Ectodermal cell (in vitro differentiated cells): ENCODE measurements around the gene SFT2D3. TPM values are rescaled to one million over a fixed set of nuclear protein-coding genes. Genes with fewer than 3 reads are reported as not detected.

ENCODE experiments used
- H3K27ac ChIP-seq: 2 replicates; pipeline ENCODE4 v1.7.0; 2013; ENCODE audit warnings: mild to moderate bottlenecking, low read depth, low read length; ENCODE audit not compliant: insufficient read depth, poor library complexity, severe bottlenecking
- H3K27me3 ChIP-seq: 2 replicates; pipeline ENCODE4 v1.7.0; 2013; ENCODE audit warnings: mild to moderate bottlenecking, low read length; ENCODE audit not compliant: insufficient read depth, control insufficient read depth, poor library complexity, severe bottlenecking
- H3K36me3 ChIP-seq: one replicate; pipeline ENCODE4 v1.7.0; 2013; ENCODE audit warnings: low read length; ENCODE audit not compliant: control insufficient read depth, insufficient read depth
- H3K4me1 ChIP-seq: one replicate; pipeline ENCODE4 v1.7.0; 2013; ENCODE audit warnings: low read length; ENCODE audit not compliant: control insufficient read depth, insufficient read depth
- H3K4me3 ChIP-seq: 2 replicates; pipeline ENCODE4 v1.7.0; 2013; ENCODE audit warnings: low read depth, low read length, control low read depth; ENCODE audit not compliant: insufficient read depth
- H3K9me3 ChIP-seq: 2 replicates; pipeline ENCODE4 v1.7.0; 2013; ENCODE audit warnings: mild to moderate bottlenecking, low read length, moderate library complexity; ENCODE audit not compliant: control insufficient read depth
- WGBS, 2 experiments: methylation state at CpG; one replicate each; pipeline ENCODE4 v1.1.7; 2013; ENCODE audit warnings: missing lambda C conversion rate in 2 of 2; 5-methylcytosine and 5-hydroxymethylcytosine counted together
- polyA plus RNA-seq, 4 experiments: library from polyadenylated mRNA; stranded (reverse); fragments of 50-300 nt; gene quantifications; one replicate each; pipeline ENCODE4 v1.2.3, GENCODE V29; 2013

Gene SFT2D3
- polyA plus RNA-seq (2013, experiment 1 of 4): 19.5 TPM
- polyA plus RNA-seq (2013, experiment 2 of 4): 21.9 TPM
- 18.0 TPM for polyA plus RNA-seq (2013, experiment 3 of 4)
- polyA plus RNA-seq (2013, experiment 4 of 4): 19.6 TPM

- Histone ChIP-seq H3K36me3 (peaks cover 12% of the 10 kb centered on the region), H3K9me3 (no peaks in the 10 kb centered on the region), H3K27me3 (no peaks in the 10 kb centered on the region), H3K4me3 (peak within 1 kb of the TSS; percentile 83), H3K4me1 (peaks cover 17% of the 10 kb centered on the region), H3K27ac (peak within 1 kb of the TSS; percentile 90)
- 0% methylated on average over 44 of the region's 44 CpGs for WGBS, 2 experiments
These were observed at the start of gene SFT2D3 for GRCh38 chr2:127701193-127701650. Gene SFT2D3 (plus strand): TSS chr2:127701497. CDS start chr2:127701529, 32 bp downstream.

GRCh38 chr2:127651971-127652550, 49.2 kb upstream of the SFT2D3 start:
- Histone ChIP-seq H3K36me3 (no peaks in the 10 kb centered on the region), H3K4me3 (no peak overlapping the region), H3K9me3 (no peaks in the 10 kb centered on the region), H3K4me1 (peaks cover 20% of the 10 kb centered on the region), H3K27me3 (no peaks in the 10 kb centered on the region), H3K27ac (no peak overlapping the region)
- 87 to 88% methylated on average over 14 of the region's 14 CpGs for WGBS, 2 experiments

- H3K36me3 ChIP-seq: no peaks in the 10 kb centered on the region
- no peak overlapping the region for H3K27ac ChIP-seq
- no peaks in the 10 kb centered on the region for H3K27me3 ChIP-seq
- peaks cover 15% of the 10 kb centered on the region for H3K4me1 ChIP-seq
- no peak overlapping the region for H3K4me3 ChIP-seq
- no peaks in the 10 kb centered on the region for H3K9me3 ChIP-seq
- WGBS, 2 experiments: 83 to 84% methylated on average over 25 of the region's 25 CpGs
These were observed 48.4 kb upstream of the SFT2D3 start for GRCh38 chr2:127652786-127653357.

GRCh38 chr2:127653421-127654083, 47.7 kb upstream of the SFT2D3 start:
- H3K27me3 ChIP-seq: no peaks in the 10 kb centered on the region
- peaks cover 15% of the 10 kb centered on the region for H3K4me1 ChIP-seq
- WGBS, 2 experiments: 85 to 88% methylated on average over 16 of the region's 16 CpGs
- H3K36me3 ChIP-seq: no peaks in the 10 kb centered on the region
- H3K4me3 ChIP-seq: no peak overlapping the region
- no peak overlapping the region for H3K27ac ChIP-seq
- H3K9me3 ChIP-seq: no peaks in the 10 kb centered on the region

- Histone ChIP-seq H3K27ac (no peak overlapping the region), H3K9me3 (no peaks in the 10 kb centered on the region), H3K36me3 (no peaks in the 10 kb centered on the region), H3K27me3 (no peaks in the 10 kb centered on the region), H3K4me1 (peaks cover 15% of the 10 kb centered on the region), H3K4me3 (no peak overlapping the region)
- WGBS, 2 experiments: 93 to 94% methylated on average over 24 of the region's 24 CpGs
These were observed 47.0 kb upstream of the SFT2D3 start for GRCh38 chr2:127654084-127654837.

- no peaks in the 10 kb centered on the region for H3K9me3 ChIP-seq
- H3K27ac ChIP-seq: no peak overlapping the region
- H3K27me3 ChIP-seq: no peaks in the 10 kb centered on the region
- H3K4me1 ChIP-seq: peaks cover 15% of the 10 kb centered on the region
- H3K36me3 ChIP-seq: no peaks in the 10 kb centered on the region
- WGBS, 2 experiments: 92 to 95% methylated on average over 8 of the region's 8 CpGs
- H3K4me3 ChIP-seq: no peak overlapping the region
These were observed 46.5 kb upstream of the SFT2D3 start for GRCh38 chr2:127654838-127655175.

GRCh38 chr2:127655209-127656073, 45.9 kb upstream of the SFT2D3 start:
- Histone ChIP-seq H3K36me3 (no peaks in the 10 kb centered on the region), H3K9me3 (no peaks in the 10 kb centered on the region), H3K4me1 (peaks cover 15% of the 10 kb centered on the region), H3K4me3 (no peak overlapping the region), H3K27me3 (no peaks in the 10 kb centered on the region), H3K27ac (no peak overlapping the region)
- WGBS, 2 experiments: 72 to 78% methylated on average over 16 of the region's 16 CpGs

GRCh38 chr2:127656569-127657231, 44.6 kb upstream of the SFT2D3 start:
- Histone ChIP-seq H3K4me3 (no peak overlapping the region), H3K36me3 (no peaks in the 10 kb centered on the region), H3K27ac (no peak overlapping the region), H3K4me1 (peaks cover 21% of the 10 kb centered on the region), H3K27me3 (no peaks in the 10 kb centered on the region), H3K9me3 (no peaks in the 10 kb centered on the region)
- WGBS, 2 experiments: 95% methylated on average over 15 of the region's 15 CpGs

- no peaks in the 10 kb centered on the region for H3K27me3 ChIP-seq
- no peak overlapping the region for H3K27ac ChIP-seq
- peaks cover 21% of the 10 kb centered on the region for H3K4me1 ChIP-seq
- H3K4me3 ChIP-seq: no peak overlapping the region
- WGBS, 2 experiments: 94 to 97% methylated on average over 17 of the region's 17 CpGs
- H3K36me3 ChIP-seq: no peaks in the 10 kb centered on the region
- no peaks in the 10 kb centered on the region for H3K9me3 ChIP-seq
These were observed 44.1 kb upstream of the SFT2D3 start for GRCh38 chr2:127657232-127657595.
